ENCODE measurements around the gene EVL.

The EVL gene

GRCh38 chr14:100031506-100032281 lies 33.5 kb upstream of the EVL start:
- TF ChIP-seq ISL1 (CRISPR knock-in tag; IDR thresholded peaks at IDR 0.05) (peak; percentile 36; the same call in 1 of the 2 replicates), ESRRG (CRISPR knock-in tag; IDR thresholded peaks at IDR 0.05) (no peak), TCF4 (CRISPR knock-in tag; IDR thresholded peaks at IDR 0.05; ENCODE audit: borderline replicate concordance) (no peak), ZNF8 (CRISPR knock-in tag; IDR thresholded peaks at IDR 0.05) (no peak), RARB (CRISPR knock-in tag; IDR thresholded peaks at IDR 0.05) (no peak), GLIS3 (CRISPR knock-in tag; IDR thresholded peaks at IDR 0.05) (no peak), CREB5 (CRISPR knock-in tag; IDR thresholded peaks at IDR 0.05; ENCODE audit: low read depth) (no peak), CSDC2 (CRISPR knock-in tag; IDR thresholded peaks at IDR 0.05) (no peak)
- ATAC-seq = peak; percentile 94

DNA sequence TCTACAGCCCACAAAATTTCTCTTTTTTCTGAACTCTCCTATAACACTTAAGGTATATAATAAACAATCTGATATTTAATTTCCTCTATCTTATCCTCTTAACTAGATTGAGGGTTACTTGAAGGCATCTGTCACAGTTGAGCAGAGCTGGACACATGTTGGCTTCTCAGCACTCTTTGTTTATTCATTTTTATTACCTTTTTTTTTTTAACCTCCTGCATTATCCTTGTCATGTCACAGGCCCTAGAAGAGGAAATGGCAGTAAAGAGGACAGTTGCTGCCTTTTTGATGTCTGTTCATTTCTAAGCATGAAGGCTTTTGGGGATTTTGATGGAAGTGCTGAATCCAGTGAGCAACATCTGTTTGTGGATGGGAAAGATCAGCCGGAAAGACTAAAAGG lies 32.5 kb upstream of the EVL start:
- no peak for ATAC-seq
- TF ChIP-seq ZNF70 (CRISPR knock-in tag; IDR thresholded peaks at IDR 0.05) = no peak
- TF ChIP-seq GLIS3 (CRISPR knock-in tag; IDR thresholded peaks at IDR 0.05) = no peak
- TF ChIP-seq RARB (CRISPR knock-in tag; IDR thresholded peaks at IDR 0.05) = no peak
- no peak for TF ChIP-seq ESRRG (CRISPR knock-in tag; IDR thresholded peaks at IDR 0.05)
- TF ChIP-seq PATZ1 (CRISPR knock-in tag; IDR thresholded peaks at IDR 0.05; ENCODE audit: borderline replicate concordance) = no peak

DNA sequence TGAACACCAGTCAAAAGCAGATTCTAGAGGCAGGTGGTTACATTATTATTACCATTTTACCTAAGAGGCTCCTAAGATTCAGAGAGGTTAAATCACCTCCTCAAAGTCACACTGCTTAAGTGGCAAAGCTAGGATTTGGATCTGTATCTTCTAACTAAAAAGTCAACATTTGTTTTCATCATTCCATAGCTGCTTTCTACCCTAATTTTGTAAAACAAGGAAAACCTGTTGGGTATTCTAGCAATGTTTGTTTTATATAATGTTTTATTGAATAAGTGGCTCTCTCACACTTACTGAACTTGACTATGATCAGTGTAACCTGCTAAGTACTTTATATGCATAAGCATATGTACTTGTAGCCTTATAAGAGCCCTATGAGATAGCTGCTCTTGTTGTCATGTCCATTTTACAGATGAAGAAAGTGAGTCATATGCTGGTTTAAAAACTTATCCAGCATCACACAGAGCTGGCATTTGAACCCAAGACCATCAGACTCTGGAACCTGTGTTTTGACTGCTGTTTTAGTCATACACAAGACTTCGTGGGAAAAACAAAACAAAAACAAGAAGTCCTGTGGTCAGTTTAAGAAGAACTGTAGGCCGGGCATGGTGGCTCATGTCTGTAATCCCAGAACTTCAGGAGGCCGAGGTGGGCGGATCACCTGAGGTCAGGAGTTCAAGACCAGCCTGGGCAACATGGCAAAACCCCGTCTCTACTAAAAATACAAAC lies 31.7 kb upstream of the EVL start:
- ATAC-seq = no peak
- TF ChIP-seq CSRNP3 (CRISPR knock-in tag; IDR thresholded peaks at IDR 0.05) (no peak), CSDC2 (CRISPR knock-in tag; IDR thresholded peaks at IDR 0.05) (no peak), OSR1 (CRISPR knock-in tag; IDR thresholded peaks at IDR 0.05) (no peak)

GRCh38 chr14:100034468-100034867 lies 30.8 kb upstream of the EVL start:
- ATAC-seq = no peak
- TF ChIP-seq ZNF70 (CRISPR knock-in tag; IDR thresholded peaks at IDR 0.05) (no peak), PPARA (CRISPR knock-in tag; IDR thresholded peaks at IDR 0.05; ENCODE audit: borderline replicate concordance) (no peak), TCF4 (CRISPR knock-in tag; IDR thresholded peaks at IDR 0.05; ENCODE audit: borderline replicate concordance) (no peak), ZNF565 (CRISPR knock-in tag; conservative IDR thresholded peaks at IDR 0.05; ENCODE audit: low read depth) (no peak), TSHZ2 (CRISPR knock-in tag; IDR thresholded peaks at IDR 0.05) (no peak), CREB5 (CRISPR knock-in tag; IDR thresholded peaks at IDR 0.05; ENCODE audit: low read depth) (no peak), ISL1 (CRISPR knock-in tag; IDR thresholded peaks at IDR 0.05) (no peak), CSDC2 (CRISPR knock-in tag; IDR thresholded peaks at IDR 0.05) (no peak), TOX (CRISPR knock-in tag; IDR thresholded peaks at IDR 0.05; ENCODE audit: borderline replicate concordance) (no peak), CSRNP3 (CRISPR knock-in tag; IDR thresholded peaks at IDR 0.05) (no peak), RARB (CRISPR knock-in tag; IDR thresholded peaks at IDR 0.05) (no peak), PATZ1 (CRISPR knock-in tag; IDR thresholded peaks at IDR 0.05; ENCODE audit: borderline replicate concordance) (no peak), ZFP30 (CRISPR knock-in tag; IDR thresholded peaks at IDR 0.05) (no peak), ZC3H10 (CRISPR knock-in tag; IDR thresholded peaks at IDR 0.05) (no peak), ZNF8 (CRISPR knock-in tag; IDR thresholded peaks at IDR 0.05) (no peak), ZFP3 (CRISPR knock-in tag; IDR thresholded peaks at IDR 0.05) (no peak), BACH2 (CRISPR knock-in tag; IDR thresholded peaks at IDR 0.05; ENCODE audit: borderline replicate concordance) (no peak), ESRRG (CRISPR knock-in tag; IDR thresholded peaks at IDR 0.05) (no peak)

Data from SK-N-SH treated with all-trans-retinoic acid at 6 μM for 48 hours (cell line).